ENCODE data around the gene LRRC73. TPM values are rescaled to one million over a fixed set of nuclear protein-coding genes. Genes with fewer than 3 reads are reported as not detected.

LRRC73 gene
- total RNA-seq, 2 experiments from 2014 or later: 0.45 to 0.52 TPM

- Histone ChIP-seq H3K27ac (ENCODE audit: low read depth in 1 of 2, low read length in 2 of 2) (no peak overlapping the region), H3K9me3 (ENCODE audit: control insufficient read depth in 1 of 2, insufficient read depth in 1 of 2, low read length in 2 of 2) (no peaks in the 10 kb centered on the region), H3K36me3 (ENCODE audit: insufficient read depth, low read length) (peaks cover 87% of the 10 kb centered on the region), H3K4me3 (ENCODE audit: low read length) (no peak overlapping the region), H3K27me3 (ENCODE audit: control insufficient read depth in 1 of 2, insufficient read depth in 2 of 2, low read length in 2 of 2) (no peaks in the 10 kb centered on the region), H3K4me1 (ENCODE audit: insufficient read depth, low read length) (no peaks in the 10 kb centered on the region)
- Mint-ChIP-seq H3K4me1 (ENCODE audit: low read depth) (no peaks in the 10 kb centered on the region), H3K4me3 (no peak overlapping the region), H3K9me3 (no peaks in the 10 kb centered on the region), H3K27me3 (no peaks in the 10 kb centered on the region), H3K36me3 (ENCODE audit: low read depth) (peaks cover 91% of the 10 kb centered on the region), H3K27ac (no peak overlapping the region)
- DNase-seq: no peak
- POLR2A ChIA-PET: interaction anchor here (0.6 kb wide), 1 partner anchor 82 kb away, joined by 3 read pairs; no protein-coding TSS in a partner anchor
- intact Hi-C loops (cut with DNase I, micrococcal nuclease): no loop called here
- CTCF ChIA-PET: no interaction called here
- no peak for TF ChIP-seq CTCF (IDR thresholded peaks at IDR 0.05)
- no peak for ATAC-seq (ENCODE audit: poor library complexity)
Observed at GRCh38 chr6:43547222-43547621, 37.1 kb upstream of the LRRC73 start.

- intact Hi-C loops (cut with DNase I, micrococcal nuclease): no loop called here
- no peak overlapping the region for H3K4me3 Mint-ChIP-seq
- no peak overlapping the region for H3K4me3 ChIP-seq (ENCODE audit: low read length)
- H3K36me3 Mint-ChIP-seq (ENCODE audit: low read depth): peaks cover 83% of the 10 kb centered on the region
- peak in 1 of 14 experiments; percentile 34 for DNase-seq
- H3K4me1 ChIP-seq (ENCODE audit: insufficient read depth, low read length): no peaks in the 10 kb centered on the region
- no peaks in the 10 kb centered on the region for H3K27me3 ChIP-seq (ENCODE audit: control insufficient read depth in 1 of 2, insufficient read depth in 2 of 2, low read length in 2 of 2)
- ChIA-PET POLR2A (interaction anchor here (0.6 kb wide), 1 partner anchor 82 kb away, joined by 3 read pairs; no protein-coding TSS in a partner anchor), CTCF (no interaction called here)
- H3K27me3 Mint-ChIP-seq: no peaks in the 10 kb centered on the region
- H3K9me3 Mint-ChIP-seq: no peaks in the 10 kb centered on the region
- H3K27ac Mint-ChIP-seq: no peak overlapping the region
- no peak for ATAC-seq (ENCODE audit: poor library complexity)
- H3K4me1 Mint-ChIP-seq (ENCODE audit: low read depth): no peaks in the 10 kb centered on the region
- no peak overlapping the region for H3K27ac ChIP-seq (ENCODE audit: low read depth in 1 of 2, low read length in 2 of 2)
- peaks cover 77% of the 10 kb centered on the region for H3K36me3 ChIP-seq (ENCODE audit: insufficient read depth, low read length)
- TF ChIP-seq CTCF (IDR thresholded peaks at IDR 0.05): no peak
- no peaks in the 10 kb centered on the region for H3K9me3 ChIP-seq (ENCODE audit: control insufficient read depth in 1 of 2, insufficient read depth in 1 of 2, low read length in 2 of 2)
Observed at GRCh38 chr6:43544461-43544860, 34.3 kb upstream of the LRRC73 start.

GRCh38 chr6:43541774-43542471 lies 31.8 kb upstream of the LRRC73 start:
- DNase-seq (no peak), ATAC-seq (ENCODE audit: poor library complexity) (no peak)
- H3K4me3 Mint-ChIP-seq: no peak overlapping the region
- no peak overlapping the region for H3K27ac Mint-ChIP-seq
- TF ChIP-seq CTCF (IDR thresholded peaks at IDR 0.05): no peak
- no peaks in the 10 kb centered on the region for H3K9me3 ChIP-seq (ENCODE audit: control insufficient read depth in 1 of 2, insufficient read depth in 1 of 2, low read length in 2 of 2)
- H3K36me3 ChIP-seq (ENCODE audit: insufficient read depth, low read length): peaks cover 65% of the 10 kb centered on the region
- intact Hi-C loops (cut with DNase I, micrococcal nuclease): no loop called here
- H3K4me3 ChIP-seq (ENCODE audit: low read length): no peak overlapping the region
- H3K4me1 ChIP-seq (ENCODE audit: insufficient read depth, low read length): no peaks in the 10 kb centered on the region
- no peaks in the 10 kb centered on the region for H3K27me3 ChIP-seq (ENCODE audit: control insufficient read depth in 1 of 2, insufficient read depth in 2 of 2, low read length in 2 of 2)
- POLR2A ChIA-PET: no interaction called here
- CTCF ChIA-PET: no interaction called here
- no peaks in the 10 kb centered on the region for H3K4me1 Mint-ChIP-seq (ENCODE audit: low read depth)
- H3K9me3 Mint-ChIP-seq: no peaks in the 10 kb centered on the region
- no peaks in the 10 kb centered on the region for H3K27me3 Mint-ChIP-seq
- H3K27ac ChIP-seq (ENCODE audit: low read depth in 1 of 2, low read length in 2 of 2): no peak overlapping the region
- H3K36me3 Mint-ChIP-seq (ENCODE audit: low read depth): peaks cover 76% of the 10 kb centered on the region

Measured in CD4-positive, alpha-beta T cell (primary cell).